Activated gamma-delta T cell treated with Interleukin-2 at 50 U/mL for 16 hours (primary cell): ENCODE results near the gene FAM234A.
"Not testable (repeated sequence)": the region's sequence is repeated elsewhere in the genome, so short reads cannot be mapped to it uniquely, and the experiment has no call there.

ENCODE experiments used
- DNase-seq: peaks from one replicate; pipeline ENCODE4 v3.0.0-alpha.2; 2020

The FAM234A gene

DNA sequence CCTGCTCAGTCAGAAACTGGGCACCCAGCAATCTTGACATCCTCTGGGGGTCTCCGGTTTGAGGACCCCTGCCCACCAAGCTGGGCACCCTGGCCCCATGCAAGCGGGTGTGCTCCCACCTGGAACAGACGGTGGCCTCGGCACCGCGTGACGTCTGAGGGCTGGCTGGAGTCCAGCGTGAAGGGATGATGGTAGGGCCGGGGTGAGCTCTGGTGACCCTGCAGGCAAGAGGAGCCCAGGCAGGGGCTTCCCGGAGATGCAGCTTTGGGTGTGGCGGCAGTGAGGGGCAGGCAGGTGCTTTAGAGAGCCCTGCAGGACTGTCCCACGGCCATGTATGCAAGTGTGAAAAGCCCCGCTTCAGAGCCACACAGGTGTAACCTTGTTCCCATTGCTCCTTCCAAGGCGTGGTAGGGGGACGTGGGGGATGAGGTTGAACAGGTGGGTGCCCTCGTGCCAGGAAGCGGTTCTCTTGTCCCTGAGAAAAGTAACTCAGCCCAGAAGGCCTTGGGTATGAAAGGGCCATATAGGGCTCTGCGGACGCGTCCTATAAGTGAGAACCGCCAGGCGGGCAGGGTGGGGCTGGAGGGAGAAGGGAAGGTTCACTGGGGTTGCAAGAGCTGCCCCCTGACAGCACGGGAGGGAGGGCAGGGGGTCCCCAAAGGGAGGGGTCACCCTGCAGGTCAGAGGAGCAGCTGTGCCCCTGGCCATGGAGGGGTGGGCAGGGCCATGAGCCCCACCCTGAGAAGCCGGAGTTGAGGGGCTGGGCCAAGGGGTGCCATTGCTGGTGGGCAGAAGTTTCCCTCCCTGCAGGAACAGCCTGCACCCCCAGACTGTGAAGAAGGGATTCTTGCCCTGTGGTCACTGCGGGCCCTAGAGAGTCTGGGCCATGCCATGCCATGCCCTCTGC lies 31.9 kb downstream of the FAM234A start:
- DNase-seq = no peak

GRCh38 chr16:267562-267961 lies 32.9 kb downstream of the FAM234A start:
- not testable (repeated sequence) for DNase-seq

GRCh38 chr16:268141-269053 lies 33.8 kb downstream of the FAM234A start:
- DNase-seq = no peak

GRCh38 chr16:269061-269796 lies 34.6 kb downstream of the FAM234A start:
- DNase-seq = no peak

- no peak for DNase-seq
Observed at GRCh38 chr16:270381-271255, 36.0 kb downstream of the FAM234A start.

- no peak for DNase-seq
Observed at GRCh38 chr16:272633-273546, 38.3 kb downstream of the FAM234A start.

DNA sequence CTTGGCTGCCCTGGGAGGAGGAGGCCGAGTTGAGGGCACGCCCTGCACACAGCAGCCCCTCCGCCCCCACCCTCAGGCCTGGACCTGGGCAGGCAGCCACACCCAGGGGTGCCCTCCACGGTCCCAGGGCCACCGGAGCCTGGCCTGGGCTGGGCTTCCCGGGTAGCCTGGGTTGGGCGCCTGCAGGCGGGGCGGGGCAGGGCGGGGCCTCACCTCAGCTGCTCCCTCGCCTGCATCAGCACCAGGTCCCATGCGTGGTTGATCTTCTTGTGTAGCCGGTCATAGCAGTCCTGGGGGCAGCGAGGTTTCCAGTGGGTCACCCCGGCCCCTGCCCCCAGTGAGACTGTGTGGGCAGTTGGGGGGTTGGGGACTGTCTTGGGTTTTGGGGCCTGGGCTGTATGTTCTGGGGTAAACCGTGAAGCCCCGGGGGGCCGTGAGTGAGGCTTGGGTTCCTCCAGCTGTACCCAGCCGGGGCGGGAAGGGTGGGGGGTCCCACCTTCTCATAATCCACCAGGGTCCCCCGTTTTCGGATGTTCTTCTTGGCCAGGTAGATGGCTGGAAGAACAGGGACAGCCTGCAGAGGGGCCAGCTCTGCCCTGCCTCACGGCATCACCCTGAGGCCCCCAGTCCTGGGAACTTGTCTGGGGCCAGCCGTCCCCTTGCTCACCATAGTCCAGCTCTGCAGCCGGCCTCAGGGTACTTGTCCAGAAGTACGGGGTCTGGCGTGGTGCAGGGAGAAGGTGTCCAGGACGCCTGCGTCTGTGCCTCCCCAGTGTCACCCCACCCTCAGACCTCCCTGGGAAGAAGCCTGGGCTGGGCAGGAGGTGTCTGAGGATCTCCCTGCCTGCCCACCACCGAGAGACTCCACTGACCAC lies 39.2 kb downstream of the FAM234A start:
- no peak for DNase-seq

- DNase-seq = no peak
Observed at GRCh38 chr16:275041-275641, 40.5 kb downstream of the FAM234A start.

GRCh38 chr16:275786-276232 lies 41.2 kb downstream of the FAM234A start, which contains the start of gene RGS11:
TSS of gene RGS11 (minus strand) at chr16:275944. CDS start at chr16:275911, 33 bp downstream.
- DNase-seq = no peak

GRCh38 chr16:276426-277077 lies 41.9 kb downstream of the FAM234A start:
- no peak for DNase-seq

- no peak for DNase-seq
Observed at GRCh38 chr16:278863-279366, 44.3 kb downstream of the FAM234A start.

DNA sequence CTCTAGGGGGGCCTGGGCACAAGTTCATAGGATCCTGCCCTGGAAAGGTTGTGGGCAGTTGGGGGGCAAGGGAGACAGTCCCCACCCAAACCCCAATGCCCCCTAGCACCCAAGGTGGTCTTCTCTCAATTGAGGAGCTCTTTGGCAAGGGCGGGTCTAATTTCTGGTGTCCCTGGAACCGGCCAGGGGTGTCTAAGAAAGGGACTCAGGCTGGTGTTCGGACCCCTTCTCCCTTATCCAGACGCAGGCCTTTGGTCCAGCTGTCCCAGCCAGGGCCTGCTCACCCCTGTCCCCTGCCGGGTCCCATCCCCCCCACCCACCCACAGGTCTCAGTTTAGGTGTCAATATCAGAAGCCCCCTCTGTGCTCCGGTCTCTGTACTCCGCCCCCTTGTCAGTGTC lies 44.9 kb downstream of the FAM234A start:
- no peak for DNase-seq

DNA sequence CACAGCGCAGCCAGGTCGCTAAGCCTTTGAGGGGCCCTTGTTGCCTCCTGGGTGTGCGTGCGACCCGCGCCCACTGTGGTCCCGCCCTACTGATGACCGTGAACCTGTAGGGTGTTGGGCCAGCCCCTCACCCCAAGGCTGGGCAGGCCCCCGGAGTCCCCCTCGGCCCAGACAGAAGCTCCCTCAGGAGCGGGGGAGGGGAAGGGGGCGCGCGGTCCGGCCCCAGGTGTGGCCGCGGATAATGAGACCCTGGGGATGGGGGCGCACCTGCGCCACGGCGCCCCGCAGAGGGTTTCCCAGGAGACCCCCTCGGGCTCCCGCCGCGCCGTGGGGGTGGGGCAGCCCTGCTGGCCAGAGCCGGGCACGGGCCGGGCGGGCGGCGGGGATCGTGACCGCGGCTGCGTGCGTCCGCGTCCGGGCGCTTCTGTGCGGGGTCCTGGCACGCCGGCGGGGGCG lies 45.4 kb downstream of the FAM234A start:
- no peak for DNase-seq

- no peak for DNase-seq
Observed at GRCh38 chr16:280552-280951, 45.9 kb downstream of the FAM234A start, which contains the start of gene ARHGDIG. TSS of gene ARHGDIG (plus strand) at chr16:280591. CDS start at chr16:280681, 90 bp downstream.

GRCh38 chr16:280991-281659 lies 46.5 kb downstream of the FAM234A start:
- DNase-seq = no peak

GRCh38 chr16:281660-282255 lies 47.1 kb downstream of the FAM234A start:
- no peak for DNase-seq

GRCh38 chr16:282491-282890 lies 47.9 kb downstream of the FAM234A start:
- DNase-seq = no peak
